Measurements from ENCODE around the gene KAT8. TPM values are rescaled to one million over a fixed set of nuclear protein-coding genes. Genes with fewer than 3 reads are reported as not detected.

The KAT8 gene
- total RNA-seq, 2 experiments from 2014 or later: 114 to 124 TPM

DNA sequence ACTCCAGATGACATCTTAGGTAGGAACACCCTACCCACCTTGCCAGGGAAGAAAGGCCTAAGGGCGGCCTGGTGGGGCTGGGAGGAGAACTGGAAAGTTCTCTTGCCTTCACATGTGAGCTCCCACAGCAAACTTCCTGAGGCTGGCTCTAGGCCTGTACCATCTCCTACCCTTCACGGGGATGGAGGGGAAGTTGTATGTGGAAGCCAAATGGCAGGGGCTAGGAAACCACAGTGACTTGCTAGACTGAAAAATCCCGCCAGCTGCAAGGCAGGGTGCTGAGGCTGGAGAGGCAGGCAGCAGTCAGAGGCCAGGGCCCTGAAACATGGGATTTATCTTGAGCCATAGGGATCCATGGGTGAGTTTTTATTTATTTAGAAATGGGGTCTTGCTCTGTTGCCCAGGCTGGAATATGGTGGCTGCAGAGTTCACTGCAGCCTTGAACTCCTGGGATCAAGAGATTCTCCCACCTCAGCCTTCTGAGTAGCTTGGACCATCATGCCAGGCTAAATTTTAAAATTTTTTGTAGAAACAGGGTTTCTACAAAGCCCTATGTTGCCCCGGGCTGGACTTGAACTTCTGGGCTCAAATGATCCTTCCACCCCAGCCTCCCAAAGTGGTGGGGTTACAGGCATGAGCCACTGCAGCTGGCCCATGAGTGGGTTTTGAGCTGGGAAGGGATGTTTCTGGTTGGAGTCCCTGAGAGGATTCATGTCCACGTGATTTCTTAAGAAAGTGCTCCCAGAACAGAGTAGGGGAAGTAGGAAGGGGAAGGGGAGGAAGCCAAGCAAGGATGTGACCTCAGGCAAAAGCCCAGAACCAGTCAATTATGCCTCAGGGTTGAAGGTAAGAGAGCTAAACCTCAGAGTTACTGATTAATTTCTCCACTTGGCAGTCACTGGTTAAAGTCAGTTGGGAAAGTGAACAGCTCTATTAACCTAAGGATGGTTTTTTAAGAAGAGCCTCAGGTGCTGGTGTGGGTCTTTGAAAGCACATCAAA lies 4.0 kb upstream of the KAT8 start:
- Mint-ChIP-seq H3K27ac (no peak overlapping the region), H3K36me3 (ENCODE audit: low read depth) (peaks cover 38% of the 10 kb centered on the region), H3K4me3 (peak overlapping the region; percentile 48), H3K27me3 (no peaks in the 10 kb centered on the region), H3K4me1 (ENCODE audit: low read depth) (peaks cover 17% of the 10 kb centered on the region), H3K9me3 (no peaks in the 10 kb centered on the region)
- CTCF ChIA-PET: interaction anchor here (0.8 kb wide), 1 partner anchor 29 kb away, joined by 3 read pairs; no protein-coding TSS in a partner anchor
- DNase-seq (peak in 2 of 14 experiments; percentile 50 to 64), ATAC-seq (ENCODE audit: poor library complexity) (no peak)
- TF ChIP-seq, protein P1, sequence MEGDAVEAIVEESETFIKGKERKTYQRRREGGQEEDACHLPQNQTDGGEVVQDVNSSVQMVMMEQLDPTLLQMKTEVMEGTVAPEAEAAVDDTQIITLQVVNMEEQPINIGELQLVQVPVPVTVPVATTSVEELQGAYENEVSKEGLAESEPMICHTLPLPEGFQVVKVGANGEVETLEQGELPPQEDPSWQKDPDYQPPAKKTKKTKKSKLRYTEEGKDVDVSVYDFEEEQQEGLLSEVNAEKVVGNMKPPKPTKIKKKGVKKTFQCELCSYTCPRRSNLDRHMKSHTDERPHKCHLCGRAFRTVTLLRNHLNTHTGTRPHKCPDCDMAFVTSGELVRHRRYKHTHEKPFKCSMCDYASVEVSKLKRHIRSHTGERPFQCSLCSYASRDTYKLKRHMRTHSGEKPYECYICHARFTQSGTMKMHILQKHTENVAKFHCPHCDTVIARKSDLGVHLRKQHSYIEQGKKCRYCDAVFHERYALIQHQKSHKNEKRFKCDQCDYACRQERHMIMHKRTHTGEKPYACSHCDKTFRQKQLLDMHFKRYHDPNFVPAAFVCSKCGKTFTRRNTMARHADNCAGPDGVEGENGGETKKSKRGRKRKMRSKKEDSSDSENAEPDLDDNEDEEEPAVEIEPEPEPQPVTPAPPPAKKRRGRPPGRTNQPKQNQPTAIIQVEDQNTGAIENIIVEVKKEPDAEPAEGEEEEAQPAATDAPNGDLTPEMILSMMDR (IDR thresholded peaks at IDR 0.05): no peak
- Histone ChIP-seq H3K27ac (ENCODE audit: low read depth in 1 of 2, low read length in 2 of 2) (no peak overlapping the region), H3K9me3 (ENCODE audit: control insufficient read depth in 1 of 2, insufficient read depth in 1 of 2, low read length in 2 of 2) (no peaks in the 10 kb centered on the region), H3K4me3 (ENCODE audit: low read length) (no peak overlapping the region), H3K27me3 (ENCODE audit: control insufficient read depth in 1 of 2, insufficient read depth in 2 of 2, low read length in 2 of 2) (no peaks in the 10 kb centered on the region), H3K4me1 (ENCODE audit: insufficient read depth, low read length) (peaks cover 26% of the 10 kb centered on the region), H3K36me3 (ENCODE audit: insufficient read depth, low read length) (peaks cover 18% of the 10 kb centered on the region)
- POLR2A ChIA-PET: no interaction called here
- intact Hi-C loops (cut with DNase I, micrococcal nuclease): no loop called here

DNA sequence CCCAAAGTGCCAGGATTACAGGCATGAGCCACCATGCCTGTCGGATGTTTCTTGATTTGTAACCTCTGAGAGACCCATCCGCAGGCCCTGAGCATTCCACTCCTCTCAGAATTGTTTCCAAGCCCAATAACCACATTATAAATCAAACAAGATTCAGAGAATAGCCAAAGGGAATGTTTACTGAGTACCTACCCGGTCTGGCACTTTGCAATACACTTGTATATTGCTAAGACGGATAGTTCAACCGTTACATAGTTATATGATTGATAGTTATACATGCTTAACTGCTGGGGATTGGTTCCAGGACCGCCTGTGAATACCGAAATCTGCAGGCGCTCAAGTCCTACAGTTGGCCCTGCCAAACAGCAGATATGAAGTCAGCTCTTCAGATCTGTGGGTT lies 3.0 kb upstream of the KAT8 start:
- Histone ChIP-seq H3K27me3 (ENCODE audit: control insufficient read depth in 1 of 2, insufficient read depth in 2 of 2, low read length in 2 of 2) (no peaks in the 10 kb centered on the region), H3K36me3 (ENCODE audit: insufficient read depth, low read length) (peaks cover 27% of the 10 kb centered on the region), H3K9me3 (ENCODE audit: control insufficient read depth in 1 of 2, insufficient read depth in 1 of 2, low read length in 2 of 2) (no peaks in the 10 kb centered on the region), H3K4me1 (ENCODE audit: insufficient read depth, low read length) (peaks cover 25% of the 10 kb centered on the region), H3K27ac (ENCODE audit: low read depth in 1 of 2, low read length in 2 of 2) (no peak overlapping the region), H3K4me3 (ENCODE audit: low read length) (no peak overlapping the region)
- peaks cover 20% of the 10 kb centered on the region for H3K4me1 Mint-ChIP-seq (ENCODE audit: low read depth)
- H3K36me3 Mint-ChIP-seq (ENCODE audit: low read depth): peaks cover 48% of the 10 kb centered on the region
- intact Hi-C loops (cut with DNase I, micrococcal nuclease): no loop called here
- no peak for ATAC-seq (ENCODE audit: poor library complexity)
- no peaks in the 10 kb centered on the region for H3K27me3 Mint-ChIP-seq
- peak overlapping the region; percentile 38 for H3K4me3 Mint-ChIP-seq
- no peaks in the 10 kb centered on the region for H3K9me3 Mint-ChIP-seq
- TF ChIP-seq, protein P1 (IDR thresholded peaks at IDR 0.05): no peak
- CTCF ChIA-PET: interaction anchor here (0.8 kb wide), 1 partner anchor 28 kb away, joined by 3 read pairs; no protein-coding TSS in a partner anchor
- POLR2A ChIA-PET: interaction anchor here (1.9 kb wide), 1 partner anchor 28 kb away, joined by 6 read pairs; no protein-coding TSS in a partner anchor
- no peak for DNase-seq
- H3K27ac Mint-ChIP-seq: peak overlapping the region; percentile 36

DNA sequence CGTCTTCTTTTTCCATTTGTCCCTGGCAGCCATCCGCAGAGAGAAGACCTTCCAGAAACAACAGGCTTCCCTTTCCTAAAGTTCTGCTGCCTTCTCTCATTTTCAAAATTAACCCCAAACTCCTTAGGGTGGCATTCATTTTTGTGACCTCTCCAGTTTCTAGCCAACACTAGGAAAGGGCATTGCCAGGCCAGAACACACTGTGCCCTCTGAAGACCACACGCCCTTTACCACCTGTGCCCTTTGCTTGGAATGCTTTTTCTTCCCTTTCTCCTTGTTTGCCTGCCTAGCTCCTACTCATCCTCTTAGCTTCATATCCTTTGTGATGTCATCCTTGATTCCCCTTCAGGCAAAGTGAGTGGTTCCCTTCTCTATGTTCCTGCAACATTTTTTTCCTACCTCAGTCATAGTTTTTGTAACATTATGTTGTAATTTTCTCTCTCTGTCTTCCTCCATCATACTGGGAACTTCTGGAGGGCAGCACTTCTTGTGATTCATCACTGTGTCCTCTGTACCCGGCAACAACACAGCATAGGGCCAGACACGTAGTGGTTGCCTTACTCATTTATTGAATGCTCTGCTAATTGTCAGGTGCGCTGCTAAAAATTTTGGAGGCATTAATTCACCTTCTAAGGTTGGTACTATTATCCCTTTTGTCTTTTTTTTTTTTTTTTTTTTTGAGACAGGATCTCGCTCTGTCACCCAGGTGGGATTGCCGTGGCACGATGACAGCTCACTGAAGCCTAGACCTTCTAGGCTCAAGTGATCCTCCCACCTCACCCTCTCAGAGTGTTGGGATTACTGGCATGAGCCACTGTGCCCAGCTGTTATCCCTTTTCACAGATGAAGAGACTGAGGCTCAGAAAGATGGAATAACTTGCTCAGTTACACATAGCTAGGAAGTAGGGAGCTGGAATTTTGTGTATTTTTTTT lies 1.0 kb downstream of the KAT8 start:
- CTCF ChIA-PET: interaction anchor here (1.0 to 4.6 kb wide), 4 partner anchors 24 to 177 kb away, joined by 3 to 32 read pairs (median 16); partner anchors contain the start of genes ZNF646 and ZNF668

More for the DNA sequence above, 1.0 kb downstream of the KAT8 start:
- no peaks in the 10 kb centered on the region for H3K27me3 ChIP-seq (ENCODE audit: control insufficient read depth in 1 of 2, insufficient read depth in 2 of 2, low read length in 2 of 2)
- Mint-ChIP-seq H3K4me3 (peak overlapping the region; percentile 88), H3K9me3 (no peaks in the 10 kb centered on the region), H3K27me3 (no peaks in the 10 kb centered on the region), H3K36me3 (ENCODE audit: low read depth) (peaks cover 53% of the 10 kb centered on the region), H3K4me1 (ENCODE audit: low read depth) (peaks cover 17% of the 10 kb centered on the region), H3K27ac (peak overlapping the region; percentile 83)
- intact Hi-C loops (cut with DNase I, micrococcal nuclease): loop anchor here in 1 of 2 experiments (1.0 to 5.0 kb wide), 2 partner anchors 24 to 389 kb away; partner anchors contain the start of gene RUSF1
- peaks cover 40% of the 10 kb centered on the region for H3K36me3 ChIP-seq (ENCODE audit: insufficient read depth, low read length)
- peak overlapping the region; percentile 68 for H3K4me3 ChIP-seq (ENCODE audit: low read length)
- peaks cover 23% of the 10 kb centered on the region for H3K4me1 ChIP-seq (ENCODE audit: insufficient read depth, low read length)
- peak in 2 of 14 experiments; percentile 49 to 66 for DNase-seq
- TF ChIP-seq, protein P1 (IDR thresholded peaks at IDR 0.05): no peak
- no peak for ATAC-seq (ENCODE audit: poor library complexity)
- POLR2A ChIA-PET: interaction anchor here (0.8 to 3.1 kb wide), 30 partner anchors 8 to 755 kb away, joined by 3 to 120 read pairs (median 6); partner anchors contain the start of genes ARMC5, BCKDK, BCL7C and FUS
- peak overlapping the region; percentile 87 to 95 for H3K27ac ChIP-seq (ENCODE audit: low read depth in 1 of 2, low read length in 2 of 2)
- H3K9me3 ChIP-seq (ENCODE audit: control insufficient read depth in 1 of 2, insufficient read depth in 1 of 2, low read length in 2 of 2): no peaks in the 10 kb centered on the region

Measured in CD4-positive, alpha-beta T cell (primary cell).